Uterus (tissue), 4 donors: ENCODE results near the gene MCUR1. TPM values are rescaled to one million over a fixed set of nuclear protein-coding genes. Genes with fewer than 3 reads are reported as not detected.

Source experiments
- DNase-seq, 2 donors: peaks; one replicate each; pipeline ENCODE4 v3.0.0-alpha.2; 2019 to 2020
- H3K27ac ChIP-seq, 2 donors: fragments of 200-600 bp; sonication (generic); 1 replicate in 1 of 2; 2 replicates in 1 of 2; pipeline ENCODE4 v1.5.1; 2016 to 2018
- H3K27me3 ChIP-seq, 2 donors: fragments of 200-600 bp; sonication (generic); one replicate each; pipeline ENCODE4 v1.5.1; 2018 to 2019; ENCODE audit warnings: control low read depth in 1 of 2
- H3K36me3 ChIP-seq, 2 donors: fragments of 200-600 bp; sonication (generic); one replicate each; pipeline ENCODE4 v1.5.1; 2019; ENCODE audit warnings: control low read depth in 1 of 2
- H3K4me1 ChIP-seq, 2 donors: fragments of 200-600 bp; sonication (generic); one replicate each; pipeline ENCODE4 v1.5.1; 2018 to 2019; ENCODE audit warnings: control low read depth in 1 of 2
- H3K4me3 ChIP-seq, 2 donors: fragments of 200-600 bp; sonication (generic); 1 replicate in 1 of 2; 2 replicates in 1 of 2; pipeline ENCODE4 v1.5.1; 2018 to 2019; ENCODE audit warnings: mild to moderate bottlenecking in 1 of 2
- H3K9me3 ChIP-seq, 2 donors: fragments of 200-600 bp; sonication (generic); one replicate each; pipeline ENCODE4 v1.5.1; 2019; ENCODE audit warnings: control low read depth in 1 of 2
- CTCF ChIP-seq, 4 experiments: fragments of 200-600 bp in 2 of 4; fragments of 450-650 bp in 2 of 4; sonication (generic) in 2 of 4; IDR thresholded peaks; one replicate each; pipeline ENCODE4 v1.5.1; 2016 to 2019; ENCODE audit warnings: antibody characterized with exemption in 4 of 4, mild to moderate bottlenecking in 2 of 4, moderate library complexity in 1 of 4
- POLR2A ChIP-seq, 2 donors: fragments of 450-650 bp; IDR thresholded peaks; one replicate each; pipeline ENCODE4 v1.6.1; 2016; ENCODE audit warnings: antibody characterized with exemption in 2 of 2, mild to moderate bottlenecking in 1 of 2, moderate library complexity in 1 of 2
- intact Hi-C: fragments of 100-400 bp; cut with DNase I; formaldehyde crosslinking; loops from one replicate; pipeline ENCODE4 v1.15.1; 2023; ENCODE audit warnings: low total_unique reads
- total RNA-seq, 4 donors: library from RNA; depleted of rRNA in 3 of 4; stranded (reverse); fragments of >200 nt in 3 of 4; gene quantifications; one replicate each; pipeline versions ENCODE4 v1.1.0 to v1.2.4, GENCODE V29; 2014 to 2023
- donor health status: DM: yes; HTN: yes; CAD: no.

Gene MCUR1
- total RNA-seq, 4 donors from 2014 or later: 9.4 to 16.5 (median 13.3) TPM

- no peak for DNase-seq
- H3K4me1 ChIP-seq: no peaks in the 10 kb centered on the region
- intact Hi-C loops: no loop called here
- peak overlapping the region; percentile 63 to 85 for H3K4me3 ChIP-seq
- H3K27ac ChIP-seq: peak overlapping the region; percentile 93 to 98
- H3K27me3 ChIP-seq: no peaks in the 10 kb centered on the region
- H3K36me3 ChIP-seq: no peaks in the 10 kb centered on the region
- TF ChIP-seq CTCF (IDR thresholded peaks at IDR 0.05) (no peak), POLR2A (IDR thresholded peaks at IDR 0.05) (no peak)
- H3K9me3 ChIP-seq: no peaks in the 10 kb centered on the region
Measured at GRCh38 chr6:13814938-13815575, 700 bp upstream of the MCUR1 start.

GRCh38 chr6:13813621-13814175 lies 659 bp downstream of the MCUR1 start:
- intact Hi-C loops: no loop called here
- no peak for TF ChIP-seq CTCF (IDR thresholded peaks at IDR 0.05)
- TF ChIP-seq POLR2A (IDR thresholded peaks at IDR 0.05): no peak
- H3K4me3 ChIP-seq: peak overlapping the region; percentile 63 to 85
- H3K9me3 ChIP-seq: no peaks in the 10 kb centered on the region
- H3K4me1 ChIP-seq: no peaks in the 10 kb centered on the region
- no peaks in the 10 kb centered on the region for H3K27me3 ChIP-seq
- peak overlapping the region; percentile 93 to 98 for H3K27ac ChIP-seq
- peak; percentile 47 to 61 for DNase-seq
- H3K36me3 ChIP-seq: no peaks in the 10 kb centered on the region

- TF ChIP-seq POLR2A (IDR thresholded peaks at IDR 0.05) (no peak), CTCF (IDR thresholded peaks at IDR 0.05) (no peak)
- intact Hi-C loops: no loop called here
- Histone ChIP-seq H3K4me1 (no peaks in the 10 kb centered on the region), H3K36me3 (no peaks in the 10 kb centered on the region), H3K27me3 (no peaks in the 10 kb centered on the region), H3K9me3 (no peaks in the 10 kb centered on the region), H3K4me3 (peak overlapping the region; percentile 63 to 85), H3K27ac (peak overlapping the region; percentile 93 to 98)
- no peak for DNase-seq
Measured at GRCh38 chr6:13813026-13813425, 1.3 kb downstream of the MCUR1 start.

- TF ChIP-seq CTCF (IDR thresholded peaks at IDR 0.05) (no peak), POLR2A (IDR thresholded peaks at IDR 0.05) (no peak)
- H3K9me3 ChIP-seq: no peaks in the 10 kb centered on the region
- H3K4me1 ChIP-seq: no peaks in the 10 kb centered on the region
- no peak for DNase-seq
- H3K27ac ChIP-seq: no peak overlapping the region
- intact Hi-C loops: no loop called here
- no peaks in the 10 kb centered on the region for H3K36me3 ChIP-seq
- H3K4me3 ChIP-seq: no peak overlapping the region
- no peaks in the 10 kb centered on the region for H3K27me3 ChIP-seq
Measured at GRCh38 chr6:13812359-13812642, 2.1 kb downstream of the MCUR1 start.

- intact Hi-C loops: no loop called here
- no peaks in the 10 kb centered on the region for H3K27me3 ChIP-seq
- peak overlapping the region; percentile 33 to 67 for H3K27ac ChIP-seq
- TF ChIP-seq POLR2A (IDR thresholded peaks at IDR 0.05) (no peak), CTCF (IDR thresholded peaks at IDR 0.05) (no peak)
- H3K4me3 ChIP-seq: no peak overlapping the region
- peak in 1 of 2 donors; percentile 35 for DNase-seq
- no peaks in the 10 kb centered on the region for H3K36me3 ChIP-seq
- no peaks in the 10 kb centered on the region for H3K4me1 ChIP-seq
- no peaks in the 10 kb centered on the region for H3K9me3 ChIP-seq
Measured at GRCh38 chr6:13811627-13812358, 2.6 kb downstream of the MCUR1 start.
